ENCODE data around the gene MACC1.

DNA sequence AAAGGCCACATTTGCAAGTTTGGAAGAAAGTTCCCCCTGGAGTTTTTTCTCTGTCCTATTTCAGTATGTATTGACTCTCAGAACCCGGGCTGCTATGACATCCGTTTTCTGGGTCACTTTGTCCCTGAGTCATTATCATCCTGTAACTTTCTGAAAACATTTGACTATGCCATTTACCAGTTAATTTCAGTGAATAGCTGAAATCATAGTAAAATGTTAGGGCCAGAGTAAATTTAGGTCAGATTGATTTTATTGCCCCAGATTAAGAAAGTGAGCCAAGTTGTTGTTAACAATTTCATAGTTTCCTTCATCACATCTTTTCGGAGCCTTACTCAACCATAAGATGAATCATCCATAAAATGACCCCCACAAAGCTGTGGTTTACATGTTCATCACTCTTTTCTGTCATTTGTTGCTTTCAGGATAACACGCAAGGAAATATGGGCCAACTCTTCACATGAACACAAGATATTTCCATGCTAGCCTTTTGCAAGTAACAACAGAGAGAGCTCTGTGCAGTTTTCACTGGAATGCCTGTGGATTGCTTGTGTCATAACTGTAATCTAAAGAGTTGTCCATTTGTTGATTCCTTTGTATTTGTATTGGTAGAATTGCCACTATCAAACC is 3.9 kb upstream of the MACC1 start:
- TF ChIP-seq, protein P1, sequence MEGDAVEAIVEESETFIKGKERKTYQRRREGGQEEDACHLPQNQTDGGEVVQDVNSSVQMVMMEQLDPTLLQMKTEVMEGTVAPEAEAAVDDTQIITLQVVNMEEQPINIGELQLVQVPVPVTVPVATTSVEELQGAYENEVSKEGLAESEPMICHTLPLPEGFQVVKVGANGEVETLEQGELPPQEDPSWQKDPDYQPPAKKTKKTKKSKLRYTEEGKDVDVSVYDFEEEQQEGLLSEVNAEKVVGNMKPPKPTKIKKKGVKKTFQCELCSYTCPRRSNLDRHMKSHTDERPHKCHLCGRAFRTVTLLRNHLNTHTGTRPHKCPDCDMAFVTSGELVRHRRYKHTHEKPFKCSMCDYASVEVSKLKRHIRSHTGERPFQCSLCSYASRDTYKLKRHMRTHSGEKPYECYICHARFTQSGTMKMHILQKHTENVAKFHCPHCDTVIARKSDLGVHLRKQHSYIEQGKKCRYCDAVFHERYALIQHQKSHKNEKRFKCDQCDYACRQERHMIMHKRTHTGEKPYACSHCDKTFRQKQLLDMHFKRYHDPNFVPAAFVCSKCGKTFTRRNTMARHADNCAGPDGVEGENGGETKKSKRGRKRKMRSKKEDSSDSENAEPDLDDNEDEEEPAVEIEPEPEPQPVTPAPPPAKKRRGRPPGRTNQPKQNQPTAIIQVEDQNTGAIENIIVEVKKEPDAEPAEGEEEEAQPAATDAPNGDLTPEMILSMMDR (conservative IDR thresholded peaks at IDR 0.05 in 1 of 2, IDR thresholded peaks at IDR 0.05 in 1 of 2; ENCODE audit: extremely low read depth in 1 of 2, insufficient read depth in 1 of 2, low read depth in 1 of 2, low read length in 2 of 2): no peak
- TF ChIP-seq EZH2 (IDR thresholded peaks at IDR 0.05; ENCODE audit: borderline replicate concordance, low read length): no peak

Measured in mammary epithelial cell (primary cell).